H1 (cell line): ENCODE data around the gene PPP4R4. TPM values are rescaled to one million over a fixed set of nuclear protein-coding genes. Genes with fewer than 3 reads are reported as not detected.

ENCODE experiments used
- CTCF ChIA-PET: fragments of 300-600 bp; sonication (Branson Sonifier 250); formaldehyde crosslinking; loops from one replicate; lab custom pipeline; 2021; ENCODE audit not compliant: partially characterized antibody; lab: Charles Lee
- POLR2A ChIA-PET: fragments of 300-600 bp; sonication (Branson Sonifier 250); formaldehyde crosslinking; loops from one replicate; lab custom pipeline; 2021; ENCODE audit warnings: inconsistent platforms; ENCODE audit not compliant: partially characterized antibody; lab: Charles Lee
- DNase-seq, 2 experiments: peaks; one replicate each; pipeline versions ENCODE4 v3.0.0 to v3.0.0-alpha.2; 2010 to 2022; ENCODE audit warnings: low spot score in 2 of 2, low read depth in 1 of 2, mixed read lengths in 1 of 2
- FAIRE-seq: peaks from 2 replicates; lab custom pipeline; 2011; peaks lifted over from hg19 to GRCh38; lab: Jason Lieb, UNC
- H2AFZ ChIP-seq: 2 replicates; pipeline ENCODE4 v1.8.1; 2012; ENCODE audit warnings: low read length, inconsistent platforms
- H2AK5ac ChIP-seq: 2 replicates; pipeline ENCODE4 v1.6.1; 2013; ENCODE audit warnings: low read depth, low read length
- H2BK120ac ChIP-seq: replicated peaks from 2 replicates; pipeline ENCODE3; 2013; ENCODE audit warnings: low read depth, low read length, inconsistent platforms
- H2BK12ac ChIP-seq: 2 replicates; pipeline ENCODE4 v1.6.1; 2013; ENCODE audit warnings: low read depth, low read length
- H2BK15ac ChIP-seq: 2 replicates; pipeline ENCODE4 v1.6.1; 2013; ENCODE audit warnings: low read length
- H2BK20ac ChIP-seq: 2 replicates; pipeline ENCODE4 v1.6.1; 2013; ENCODE audit warnings: low read length
- H2BK5ac ChIP-seq: 2 replicates; pipeline ENCODE4 v1.6.1; 2013; ENCODE audit warnings: low read depth, low read length
- H3K14ac ChIP-seq: 2 replicates; pipeline ENCODE4 v1.6.1; 2013; ENCODE audit warnings: inconsistent platforms; ENCODE audit not compliant: insufficient read length
- H3K18ac ChIP-seq: 2 replicates; pipeline ENCODE4 v1.6.1; 2013; ENCODE audit warnings: low read length; ENCODE audit errors: extremely low read depth
- H3K23ac ChIP-seq: 2 replicates; pipeline ENCODE4 v1.6.1; 2013; ENCODE audit warnings: inconsistent platforms; ENCODE audit not compliant: insufficient read length
- H3K23me2 ChIP-seq: 2 replicates; pipeline ENCODE4 v1.6.1; 2013; ENCODE audit warnings: low read depth, low read length
- H3K27ac ChIP-seq: 2 replicates; pipeline ENCODE4 v1.6.1; 2011; ENCODE audit warnings: low read depth, low read length, inconsistent platforms
- H3K27me3 ChIP-seq, 4 experiments: replicated peaks in 1 of 4; 1 replicate in 1 of 4; 2 replicates in 3 of 4; pipeline versions ENCODE4 v1.6.1 to v1.8.1; 2011 to 2013; ENCODE audit warnings: low read length in 3 of 4, mild to moderate bottlenecking in 3 of 4, inconsistent platforms in 2 of 4, mixed read lengths in 2 of 4, moderate library complexity in 1 of 4; ENCODE audit not compliant: control insufficient read depth in 3 of 4, insufficient read depth in 3 of 4; ENCODE audit errors: extremely low read depth in 1 of 4
- H3K36me3 ChIP-seq, 4 experiments: 2 replicates each; pipeline versions ENCODE4 v1.6.1 to v1.8.1; 2011 to 2013; ENCODE audit warnings: mild to moderate bottlenecking in 4 of 4, low read length in 3 of 4, moderate library complexity in 2 of 4, control low read depth in 1 of 4, inconsistent platforms in 1 of 4; ENCODE audit not compliant: insufficient read depth in 4 of 4, control insufficient read depth in 2 of 4
- H3K4ac ChIP-seq: replicated peaks from 2 replicates; pipeline ENCODE3; 2013; ENCODE audit warnings: low read length, low read depth, mixed read lengths, inconsistent platforms; ENCODE audit not compliant: insufficient read length
- H3K4me1 ChIP-seq, 4 experiments: replicated peaks in 1 of 4; 1 replicate in 1 of 4; 2 replicates in 3 of 4; pipeline versions ENCODE4 v1.6.1 to v1.8.1; 2011 to 2013; ENCODE audit warnings: low read length in 3 of 4, inconsistent platforms in 2 of 4, mixed read lengths in 1 of 4; ENCODE audit not compliant: insufficient read depth in 4 of 4, control insufficient read depth in 3 of 4
- H3K4me2 ChIP-seq, 2 experiments: 2 replicates each; pipeline versions ENCODE4 v1.6.1 to v1.8.1; 2011 to 2013; ENCODE audit warnings: low read depth in 2 of 2, low read length in 2 of 2, control low read depth in 1 of 2, inconsistent platforms in 1 of 2, mild to moderate bottlenecking in 1 of 2; ENCODE audit not compliant: insufficient read depth in 1 of 2
- H3K4me3 ChIP-seq, 4 experiments: fragments of 200-600, 300-600 bp in 1 of 4; sonication (generic), shearing (Covaris generic), sonication (Bioruptor Twin) in 1 of 4; 2 replicates each; pipeline versions ENCODE4 v1.5.1 to v1.8.1; 2011 to 2016; ENCODE audit warnings: low read length in 4 of 4, low read depth in 3 of 4, control low read depth in 2 of 4, inconsistent platforms in 2 of 4, mild to moderate bottlenecking in 2 of 4, mixed read lengths in 1 of 4, moderate library complexity in 1 of 4; ENCODE audit not compliant: insufficient read depth in 2 of 4; ENCODE audit errors: extremely low read depth in 1 of 4
- H3K56ac ChIP-seq: replicated peaks from 2 replicates; pipeline ENCODE3; 2013; ENCODE audit warnings: low read depth, mild to moderate bottlenecking, mixed read lengths, low read length, inconsistent platforms; ENCODE audit not compliant: insufficient read length
- H3K79me1 ChIP-seq: 2 replicates; pipeline ENCODE4 v1.6.1; 2013; ENCODE audit warnings: low read depth, low read length, control low read depth
- H3K79me2 ChIP-seq, 2 experiments: 2 replicates each; pipeline versions ENCODE4 v1.6.1 to v1.8.1; 2012 to 2013; ENCODE audit warnings: low read length in 2 of 2, mild to moderate bottlenecking in 2 of 2, inconsistent platforms in 1 of 2; ENCODE audit not compliant: insufficient read depth in 2 of 2, control insufficient read depth in 1 of 2
- H3K9ac ChIP-seq, 4 experiments: replicated peaks in 1 of 4; 1 replicate in 1 of 4; 2 replicates in 3 of 4; pipeline versions ENCODE4 v1.6.1 to v1.8.1; 2011 to 2013; ENCODE audit warnings: low read depth in 3 of 4, low read length in 3 of 4, control low read depth in 2 of 4, mild to moderate bottlenecking in 2 of 4, moderate library complexity in 2 of 4, inconsistent platforms in 1 of 4; ENCODE audit errors: extremely low read depth in 1 of 4
- H3K9me3 ChIP-seq, 2 experiments: 2 replicates each; pipeline versions ENCODE4 v1.6.1 to v1.8.1; 2012 to 2013; ENCODE audit warnings: mild to moderate bottlenecking in 2 of 2, moderate library complexity in 2 of 2, control low read depth in 1 of 2, inconsistent platforms in 1 of 2, low read depth in 1 of 2, low read length in 1 of 2, mixed read lengths in 1 of 2; ENCODE audit not compliant: insufficient read depth in 2 of 2
- H4K20me1 ChIP-seq, 2 experiments: replicated peaks in 1 of 2; 2 replicates each; pipeline versions ENCODE3 to v1.8.1; 2011 to 2013; ENCODE audit warnings: inconsistent platforms in 2 of 2, low read length in 2 of 2, mild to moderate bottlenecking in 1 of 2; ENCODE audit not compliant: insufficient read depth in 2 of 2, control insufficient read depth in 1 of 2
- H4K5ac ChIP-seq: 2 replicates; pipeline ENCODE4 v1.6.1; 2013; ENCODE audit warnings: low read length, low read depth, mixed read lengths, inconsistent platforms; ENCODE audit not compliant: insufficient read length
- H4K8ac ChIP-seq: 2 replicates; pipeline ENCODE4 v1.8.0; 2013; ENCODE audit warnings: mild to moderate bottlenecking, moderate library complexity, low read length, inconsistent platforms; ENCODE audit not compliant: insufficient read depth; ENCODE audit errors: extremely low read depth
- H4K91ac ChIP-seq: replicated peaks from 2 replicates; pipeline ENCODE3; 2013; ENCODE audit warnings: low read length, mixed read lengths, inconsistent platforms; ENCODE audit not compliant: insufficient read length
- WGBS, 2 experiments: shearing (Covaris generic) in 1 of 2; methylation state at CpG; one replicate each; pipeline versions ENCODE4 v1.1.6 to v1.1.7; 2013 to 2015; ENCODE audit warnings: low lambda C conversion rate in 2 of 2, mixed read lengths in 2 of 2, inconsistent platforms in 1 of 2, low coverage in 1 of 2, missing lambda C conversion rate in 1 of 2; ENCODE audit not compliant: insufficient replicate concordance in 2 of 2, insufficient coverage in 1 of 2, insufficient read length in 1 of 2; ENCODE audit errors: extremely low coverage in 1 of 2, missing lambda C conversion rate in 1 of 2; 5-methylcytosine and 5-hydroxymethylcytosine counted together
- polyA plus RNA-seq, 7 experiments: library from polyadenylated mRNA; depleted of rRNA in 3 of 7; stranded (reverse) in 5 of 7; unstranded in 2 of 7; fragments of >200 nt in 5 of 7; fragments of 200-250 nt in 2 of 7; gene quantifications; 1 replicate in 5 of 7; 2 replicates in 1 of 7; 4 replicates in 1 of 7; pipeline versions ENCODE4 v1.2.1 to v1.2.3, GENCODE V29; 2011 to 2013; ENCODE audit warnings: missing spikeins in 2 of 7, mixed read lengths in 2 of 7
- total RNA-seq: library from RNA; stranded (reverse); fragmentation: NEBNext Ultra II Directional; extraction: Animal tissue kit (Norgen Biotek cat#: 25700); gene quantifications from 2 replicates; pipeline ENCODE4 v1.2.1, GENCODE V29; 2021

PPP4R4 gene
- total and polyA plus RNA-seq, 2 of the 8 experiments (the other 6 are each of a cell fraction or from before 2014, with no cell fraction given): 3.3 to 9.6 TPM

DNA sequence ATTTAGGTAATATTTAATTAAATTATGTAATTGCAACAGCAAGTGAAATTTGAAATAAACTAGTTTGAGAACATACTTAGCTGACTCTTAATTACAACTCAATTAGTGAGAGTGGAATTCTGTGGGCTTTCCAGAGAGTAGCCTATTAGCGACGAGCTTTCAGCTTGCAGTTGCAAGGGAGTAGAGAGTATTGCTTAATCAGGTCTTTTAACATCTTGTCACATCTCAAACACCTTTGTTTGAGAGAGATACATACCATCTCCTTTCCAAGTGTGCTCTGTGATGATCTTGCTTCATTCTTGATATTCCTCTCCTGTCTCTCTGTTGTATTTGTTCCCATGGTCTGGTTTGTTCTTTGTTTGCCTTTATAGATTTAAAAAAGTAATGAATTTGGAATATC is 7.7 kb downstream of the PPP4R4 start:
- Histone ChIP-seq H3K56ac (no peak overlapping the region), H3K23ac (no peak overlapping the region), H3K4me1 (peaks cover 0 to 6% (median 3%) of the 10 kb centered on the region in 4 experiments; a peak in 5 of 7 replicates), H4K20me1 (peaks cover 0 to 2% of the 10 kb centered on the region in 2 experiments), H2BK15ac (no peak overlapping the region), H2BK120ac (no peak overlapping the region), H4K8ac (no peak overlapping the region), H4K5ac (no peak overlapping the region), H4K91ac (no peak overlapping the region), H2AFZ (no peak overlapping the region), H3K36me3 (no peaks in the 10 kb centered on the region), H3K23me2 (no peaks in the 10 kb centered on the region; the same call in 1 of the 2 replicates), H3K27ac (no peak overlapping the region), H3K14ac (no peak overlapping the region), H3K9me3 (no peaks in the 10 kb centered on the region), H2BK12ac (no peak overlapping the region), H3K18ac (no peak overlapping the region), H3K79me2 (peaks cover 0 to 38% of the 10 kb centered on the region in 2 experiments; a peak in 2 of 4 replicates), H2AK5ac (no peak overlapping the region), H3K4ac (no peak overlapping the region), H3K27me3 (no peaks in the 10 kb centered on the region), H3K4me2 (no peak overlapping the region), H3K79me1 (no peaks in the 10 kb centered on the region), H2BK5ac (no peak overlapping the region), H2BK20ac (no peak overlapping the region), H3K4me3 (no peak overlapping the region), H3K9ac (no peak overlapping the region)
- CTCF ChIA-PET: interaction anchor here (0.6 to 4.6 kb wide), 11 partner anchors 9 to 305 kb away, joined by 3 to 29 read pairs (median 3); no protein-coding TSS in a partner anchor
- 89% methylated on average over 2 of the region's 2 CpGs; no CpG with 5 or more reads in 1 of the 2 experiments for WGBS, 2 experiments
- no peak for FAIRE-seq
- POLR2A ChIA-PET: no interaction called here
- DNase-seq: no peak
